SU-DHL-6 (cell line): Measurements from ENCODE around the gene SLC26A6.

Experiments used
- CTCF ChIP-seq: fragments of 200-600 bp; sonication (generic); IDR thresholded peaks from one replicate; pipeline ENCODE4 v1.5.1; 2017; ENCODE audit warnings: antibody characterized with exemption, mild to moderate bottlenecking, low read length, moderate library complexity; ENCODE audit not compliant: insufficient read depth, poor library complexity, severe bottlenecking
- EZH2phosphoT487 ChIP-seq: fragments of 200-600 bp; sonication (generic), shearing (Covaris generic); conservative IDR thresholded peaks from 2 replicates; pipeline ENCODE4 v1.6.1; 2018; ENCODE audit warnings: mild to moderate bottlenecking, antibody characterized with exemption, low read length, moderate library complexity, mixed read lengths

DNA sequence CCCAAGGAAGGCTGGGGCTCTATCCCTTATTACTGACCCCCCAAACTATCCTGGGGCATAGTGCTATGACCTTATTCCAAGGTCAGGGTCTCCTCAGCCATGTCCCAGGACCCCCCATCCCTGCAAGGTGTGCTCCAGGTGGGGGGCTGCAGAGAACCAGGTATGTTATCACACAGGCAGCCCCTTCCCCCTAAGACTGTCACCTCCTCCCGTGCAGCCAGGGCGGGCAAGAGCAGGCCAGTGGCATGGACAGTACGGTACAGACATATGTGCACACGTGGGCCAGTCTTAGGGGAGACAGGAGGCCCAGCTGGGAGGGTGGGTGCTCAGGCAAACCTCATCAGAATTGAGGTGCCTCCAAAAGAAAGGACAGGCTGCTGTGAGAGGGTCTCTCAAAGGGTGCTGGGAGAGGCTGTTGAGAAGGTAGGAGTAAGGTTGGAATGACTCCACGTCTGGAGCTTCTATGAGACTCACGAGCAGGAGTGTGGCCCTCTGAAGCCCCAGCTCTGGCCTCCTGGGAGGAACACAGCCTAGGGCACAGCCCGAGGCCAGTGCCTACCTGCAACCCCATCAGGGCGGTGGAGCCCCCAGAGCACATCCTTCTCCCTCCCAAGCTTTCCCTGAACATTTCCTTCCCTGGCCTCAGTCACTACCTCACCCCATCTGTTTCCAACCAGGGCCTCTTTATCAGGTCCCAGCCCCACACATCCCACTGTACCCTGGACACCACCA, 38.4 kb downstream of the SLC26A6 start:
- no peak for TF ChIP-seq CTCF
- no peak for TF ChIP-seq EZH2phosphoT487
